Sigmoid colon (tissue), 7 donors: ENCODE data around the gene PRR15L. TPM values are rescaled to one million over a fixed set of nuclear protein-coding genes. Genes with fewer than 3 reads are reported as not detected.
A peak's percentile ranks its signal among the peaks of the same experiment; 100 is the strongest.
"Not testable (repeated sequence)": the region's sequence is repeated elsewhere in the genome, so short reads cannot be mapped to it uniquely, and the experiment has no call there.

Source experiments
- DNase-seq: peaks from one replicate; pipeline ENCODE4 v3.0.0-alpha.2; 2019
- H3K27ac ChIP-seq, 4 donors: fragments of 200-600 bp; sonication (generic); one replicate each; pipeline ENCODE4 v1.5.1; 2016 to 2019; ENCODE audit warnings: mild to moderate bottlenecking in 1 of 4
- H3K27me3 ChIP-seq, 3 donors: fragments of 200-600 bp; sonication (generic); one replicate each; pipeline ENCODE4 v1.5.1; 2019; ENCODE audit warnings: mild to moderate bottlenecking in 1 of 3
- H3K36me3 ChIP-seq, 4 donors: fragments of 200-600 bp; sonication (generic); one replicate each; pipeline ENCODE4 v1.5.1; 2016 to 2019
- H3K4me1 ChIP-seq, 4 donors: fragments of 200-600 bp; sonication (generic); one replicate each; pipeline ENCODE4 v1.5.1; 2017 to 2019
- H3K4me3 ChIP-seq, 4 donors: fragments of 200-600 bp; sonication (generic); one replicate each; pipeline ENCODE4 v1.5.1; 2017 to 2019; ENCODE audit warnings: mild to moderate bottlenecking in 2 of 4, moderate library complexity in 1 of 4
- H3K9me3 ChIP-seq, 4 donors: fragments of 200-600 bp in 3 of 4; sonication (generic) in 3 of 4; one replicate each; pipeline versions ENCODE4 v1.5.1 to v1.6.1; 2013 to 2019
- CTCF ChIP-seq, 4 experiments: fragments of 450-650 bp in 3 of 4; fragments of 200-600 bp in 1 of 4; IDR thresholded peaks; one replicate each; pipeline ENCODE4 v1.5.1; 2016 to 2019; ENCODE audit warnings: antibody characterized with exemption in 4 of 4, mild to moderate bottlenecking in 3 of 4, moderate library complexity in 2 of 4
- EP300 ChIP-seq, 4 donors: sonication (generic); formaldehyde crosslinking; IDR thresholded peaks; one replicate each; pipeline ENCODE4 v1.6.1; 2017; ENCODE audit warnings: antibody characterized with exemption in 4 of 4
- POLR2A ChIP-seq, 2 donors: fragments of 450-650 bp; IDR thresholded peaks; one replicate each; pipeline ENCODE4 v1.6.1; 2016; ENCODE audit warnings: antibody characterized with exemption in 2 of 2, mild to moderate bottlenecking in 2 of 2, moderate library complexity in 2 of 2
- POLR2AphosphoS5 ChIP-seq, 4 donors: sonication (generic); formaldehyde crosslinking; IDR thresholded peaks; one replicate each; pipeline ENCODE4 v1.6.1; 2017; ENCODE audit warnings: antibody characterized with exemption in 4 of 4
- WGBS, 2 donors: extraction: QIAGEN DNeasy Blood & Tissue Kit; methylation state at CpG; one replicate each; pipeline ENCODE4 v1.1.7; 2013; 5-methylcytosine and 5-hydroxymethylcytosine counted together
- intact Hi-C: fragments of 100-400 bp; cut with DNase I; formaldehyde crosslinking; loops from one replicate; pipeline ENCODE4 v1.15.1; 2023
- polyA plus RNA-seq, 3 donors: library from polyadenylated mRNA; stranded (reverse); fragments of 200-250 nt; gene quantifications; one replicate each; pipeline ENCODE4 v1.2.3, GENCODE V29; 2013
- total RNA-seq, 4 donors: library from RNA; depleted of rRNA; stranded (reverse); fragments of >200 nt; gene quantifications; one replicate each; pipeline ENCODE4 v1.1.0, GENCODE V29; 2016
- donor health status: healthy with polysubstance abuse.
- donor health status: Bipolar disorder and iron deficiency.
- donor health status: healthy.

The PRR15L gene
- total and polyA plus RNA-seq, 7 donors: 0.36 to 334 (median 251) TPM; not detected in 3

- no peak for DNase-seq
- Histone ChIP-seq H3K27ac (no peak overlapping the region), H3K4me1 (peaks cover 0 to 13% (median 12%) of the 10 kb centered on the region in 4 donors), H3K4me3 (no peak overlapping the region), H3K27me3 (no peaks in the 10 kb centered on the region), H3K9me3 (no peaks in the 10 kb centered on the region), H3K36me3 (no peaks in the 10 kb centered on the region)
- WGBS, 2 donors: 68 to 81% methylated on average over 1 of the region's 1 CpG
- intact Hi-C loops: no loop called here
- TF ChIP-seq CTCF (IDR thresholded peaks at IDR 0.05) (no peak), POLR2AphosphoS5 (IDR thresholded peaks at IDR 0.05) (no peak), EP300 (IDR thresholded peaks at IDR 0.05) (no peak)
These were observed 32.0 kb upstream of the PRR15L start for GRCh38 chr17:47989700-47990099.

GRCh38 chr17:47989159-47989558 is 31.5 kb upstream of the PRR15L start:
- no peak for DNase-seq
- no peaks in the 10 kb centered on the region for H3K27me3 ChIP-seq
- no peaks in the 10 kb centered on the region for H3K36me3 ChIP-seq
- no peak overlapping the region for H3K4me3 ChIP-seq
- peaks cover 0 to 13% (median 12%) of the 10 kb centered on the region in 4 donors for H3K4me1 ChIP-seq
- 85 to 90% methylated on average over 10 of the region's 10 CpGs for WGBS, 2 donors
- intact Hi-C loops: no loop called here
- H3K9me3 ChIP-seq: no peaks in the 10 kb centered on the region
- H3K27ac ChIP-seq: no peak overlapping the region
- TF ChIP-seq POLR2AphosphoS5 (IDR thresholded peaks at IDR 0.05): no peak
- TF ChIP-seq EP300 (IDR thresholded peaks at IDR 0.05): no peak

- WGBS, 2 donors: 94 to 97% methylated on average over 1 of the region's 1 CpG
- DNase-seq, H3K36me3 ChIP-seq, H3K4me3 ChIP-seq, H3K9me3 ChIP-seq, H3K27ac ChIP-seq, intact Hi-C loops, H3K27me3 ChIP-seq: not testable (repeated sequence)
- peaks cover 0 to 13% (median 12%) of the 10 kb centered on the region in 4 donors for H3K4me1 ChIP-seq
These were observed 30.8 kb upstream of the PRR15L start for GRCh38 chr17:47988445-47988844.

- no peak overlapping the region for H3K4me3 ChIP-seq
- 35 to 49% methylated on average over 17 of the region's 17 CpGs for WGBS, 2 donors
- peaks cover 0 to 13% (median 12%) of the 10 kb centered on the region in 4 donors for H3K4me1 ChIP-seq
- H3K27me3 ChIP-seq: no peaks in the 10 kb centered on the region
- peaks cover 0 to 15% (median 0%) of the 10 kb centered on the region in 4 donors for H3K36me3 ChIP-seq
- peak; percentile 76 for DNase-seq
- peak overlapping the region; percentile 47 to 75 (median 72) for H3K27ac ChIP-seq
- intact Hi-C loops: no loop called here
- no peak for TF ChIP-seq POLR2A (IDR thresholded peaks at IDR 0.05)
- no peaks in the 10 kb centered on the region for H3K9me3 ChIP-seq
These were observed 29.7 kb upstream of the PRR15L start for GRCh38 chr17:47987240-47987835.

GRCh38 chr17:47986520-47986919 is 28.8 kb upstream of the PRR15L start:
- H3K4me1 ChIP-seq: peaks cover 0 to 13% (median 12%) of the 10 kb centered on the region in 4 donors
- no peaks in the 10 kb centered on the region for H3K27me3 ChIP-seq
- DNase-seq: no peak
- H3K4me3 ChIP-seq: no peak overlapping the region
- H3K9me3 ChIP-seq: no peaks in the 10 kb centered on the region
- H3K27ac ChIP-seq: peak overlapping the region in 2 of 4 donors; percentile 72 to 75
- TF ChIP-seq POLR2A (IDR thresholded peaks at IDR 0.05) (no peak), CTCF (IDR thresholded peaks at IDR 0.05) (no peak), EP300 (IDR thresholded peaks at IDR 0.05) (no peak), POLR2AphosphoS5 (IDR thresholded peaks at IDR 0.05) (no peak)
- intact Hi-C loops: no loop called here
- 78 to 84% methylated on average over 5 of the region's 5 CpGs for WGBS, 2 donors
- peaks cover 0 to 24% (median 4%) of the 10 kb centered on the region in 4 donors for H3K36me3 ChIP-seq

- intact Hi-C loops: no loop called here
- H3K4me1 ChIP-seq: peaks cover 0 to 13% (median 12%) of the 10 kb centered on the region in 4 donors
These were observed 26.0 kb upstream of the PRR15L start for GRCh38 chr17:47983492-47984223.

More at GRCh38 chr17:47983492-47984223, 26.0 kb upstream of the PRR15L start:
- TF ChIP-seq EP300 (IDR thresholded peaks at IDR 0.05) (no peak), CTCF (IDR thresholded peaks at IDR 0.05) (no peak)
- H3K27ac ChIP-seq: no peak overlapping the region
- no peaks in the 10 kb centered on the region for H3K9me3 ChIP-seq
- WGBS, 2 donors: 82 to 86% methylated on average over 11 of the region's 11 CpGs
- H3K36me3 ChIP-seq: peaks cover 0 to 52% (median 20%) of the 10 kb centered on the region in 4 donors
- DNase-seq: no peak
- H3K27me3 ChIP-seq: no peaks in the 10 kb centered on the region
- H3K4me3 ChIP-seq: no peak overlapping the region
